ENCODE results near the gene ATP1B3. TPM values are rescaled to one million over a fixed set of nuclear protein-coding genes. Genes with fewer than 3 reads are reported as not detected.
A peak's percentile ranks its signal among the peaks of the same experiment; 100 is the strongest.

The ATP1B3 gene
- total RNA-seq, 5 donors from 2014 or later (not counting 1 experiment from before 2014, with no cell fraction given), result 28.7 to 41.4 (median 35.3) TPM

DNA sequence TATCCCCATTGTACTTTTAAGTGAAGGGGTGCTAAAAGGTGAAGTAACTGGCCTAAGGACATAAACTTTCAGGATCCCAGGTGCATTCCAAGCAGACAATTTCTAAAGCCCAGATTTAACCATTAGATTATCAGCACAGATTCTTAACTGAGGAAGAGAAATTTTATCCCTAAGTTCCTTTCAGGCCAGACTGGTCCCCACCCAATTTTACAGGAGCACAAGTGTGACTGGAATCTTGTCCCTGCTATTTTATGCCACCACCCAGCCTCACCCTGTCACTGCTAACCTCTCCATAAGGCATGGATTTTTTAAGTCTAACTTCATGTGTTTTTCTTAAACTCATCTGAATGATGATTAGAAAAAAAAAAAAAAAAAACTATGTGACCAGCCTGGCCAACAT lies 37.1 kb upstream of the ATP1B3 start:
- no peaks in the 10 kb centered on the region for H3K27me3 Mint-ChIP-seq
- H3K36me3 Mint-ChIP-seq, result no peaks in the 10 kb centered on the region
- H3K9me3 Mint-ChIP-seq, result no peaks in the 10 kb centered on the region
- POLR2A ChIA-PET, result no interaction called here
- CTCF ChIA-PET, result no interaction called here
- no peak for DNase-seq
- H3K4me3 Mint-ChIP-seq, result no peak overlapping the region
- no peak overlapping the region for H3K27ac Mint-ChIP-seq
- no peak for ATAC-seq (replicated peaks in 1 of 4)
- H3K27me3 ChIP-seq (replicated peaks in 1 of 2; ENCODE audit: control insufficient read depth in 2 of 2, extremely low read depth in 1 of 2, insufficient read depth in 2 of 2, low read length in 1 of 2), result no peaks in the 10 kb centered on the region
- no peaks in the 10 kb centered on the region for H3K4me1 ChIP-seq (ENCODE audit: control insufficient read depth in 1 of 2, extremely low read depth in 1 of 2, insufficient read depth in 2 of 2, low read length in 2 of 2)
- H3K27ac ChIP-seq (ENCODE audit: low read length), result no peak overlapping the region
- H3K36me3 ChIP-seq (ENCODE audit: control insufficient read depth in 2 of 2, extremely low read depth in 1 of 2, insufficient read depth in 1 of 2, low read length in 1 of 2), result no peaks in the 10 kb centered on the region
- no peak overlapping the region for H3K4me3 ChIP-seq (ENCODE audit: control insufficient read depth in 1 of 2, extremely low read depth in 1 of 2, low read length in 1 of 2)
- H3K4me1 Mint-ChIP-seq, result peaks cover 6 to 10% (median 9%) of the 10 kb centered on the region in 3 donors
- H3K9me3 ChIP-seq, result no peaks in the 10 kb centered on the region

DNA sequence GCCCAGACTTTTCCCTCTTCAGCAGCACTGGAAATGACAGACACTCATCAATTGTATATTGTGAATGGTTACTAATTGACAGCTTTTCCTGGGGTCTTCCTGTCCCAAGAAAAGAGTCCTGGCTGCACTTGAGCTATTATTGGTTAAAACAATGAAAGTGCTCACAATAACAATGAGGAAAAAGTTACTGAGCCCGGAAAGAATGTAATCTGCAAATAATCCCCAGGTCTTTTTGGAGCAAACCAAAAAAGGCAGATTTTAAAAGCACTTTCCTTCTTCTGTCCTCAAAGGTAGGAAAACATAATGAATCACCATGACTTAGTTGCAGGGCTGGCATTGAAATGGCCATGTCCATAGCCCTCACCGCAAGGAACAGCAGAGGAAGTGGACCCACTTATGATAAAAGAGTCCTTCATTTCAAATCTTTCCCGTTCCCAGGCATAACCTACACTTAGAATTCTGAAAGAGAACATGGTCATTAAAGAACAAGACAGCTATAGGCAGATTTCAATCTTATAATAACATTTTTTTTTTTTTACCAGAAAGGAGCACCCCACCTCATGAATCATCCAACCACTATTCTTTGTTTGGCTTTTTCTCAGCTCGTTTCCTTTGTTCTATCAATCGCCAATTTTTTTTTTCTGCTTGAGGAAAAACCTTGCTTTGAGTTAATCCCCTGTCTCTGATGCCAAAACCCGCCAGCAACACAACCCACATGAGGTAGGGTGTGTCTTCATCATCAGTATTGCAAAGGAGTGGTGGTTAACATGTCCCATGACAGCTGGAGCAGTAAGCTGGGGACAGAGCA lies 35.5 kb upstream of the ATP1B3 start:
- ATAC-seq (replicated peaks in 1 of 4), result no peak

DNA sequence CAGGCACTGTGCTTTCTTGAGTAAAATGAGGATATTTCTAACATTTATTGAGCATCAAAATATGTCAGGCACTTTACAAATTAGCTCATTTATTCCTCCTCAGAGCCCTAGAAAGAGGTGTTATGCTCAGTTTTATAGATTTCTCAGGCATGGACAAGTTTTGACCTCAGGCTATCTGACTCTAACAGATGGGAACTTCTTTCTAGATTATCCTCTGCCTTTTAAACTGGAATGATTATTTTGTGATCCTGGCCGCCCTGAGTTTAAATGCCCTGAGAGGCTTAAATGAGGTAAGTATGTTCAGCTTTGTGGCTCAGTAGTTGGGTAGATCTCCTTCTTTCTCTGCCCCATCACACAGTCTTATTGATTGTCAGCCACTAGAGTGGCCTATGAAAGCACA lies 32.3 kb upstream of the ATP1B3 start:
- H3K27me3 ChIP-seq (replicated peaks in 1 of 2; ENCODE audit: control insufficient read depth in 2 of 2, extremely low read depth in 1 of 2, insufficient read depth in 2 of 2, low read length in 1 of 2), result no peaks in the 10 kb centered on the region
- no peaks in the 10 kb centered on the region for H3K36me3 ChIP-seq (ENCODE audit: control insufficient read depth in 2 of 2, extremely low read depth in 1 of 2, insufficient read depth in 1 of 2, low read length in 1 of 2)
- DNase-seq, result no peak
- Mint-ChIP-seq H3K4me3 (no peak overlapping the region), H3K27ac (no peak overlapping the region), H3K27me3 (no peaks in the 10 kb centered on the region), H3K4me1 (peaks cover 6 to 10% (median 9%) of the 10 kb centered on the region in 3 donors), H3K36me3 (no peaks in the 10 kb centered on the region), H3K9me3 (no peaks in the 10 kb centered on the region)
- no peaks in the 10 kb centered on the region for H3K4me1 ChIP-seq (ENCODE audit: control insufficient read depth in 1 of 2, extremely low read depth in 1 of 2, insufficient read depth in 2 of 2, low read length in 2 of 2)
- ATAC-seq (replicated peaks in 1 of 4), result no peak
- POLR2A ChIA-PET, result no interaction called here
- no peaks in the 10 kb centered on the region for H3K9me3 ChIP-seq
- H3K27ac ChIP-seq (ENCODE audit: low read length), result no peak overlapping the region
- no peak overlapping the region for H3K4me3 ChIP-seq (ENCODE audit: control insufficient read depth in 1 of 2, extremely low read depth in 1 of 2, low read length in 1 of 2)
- WGBS (ENCODE audit: insufficient coverage), result no CpG with 5 or more reads among the region's 1 CpG
- CTCF ChIA-PET, result interaction anchor here in 1 of 2 donors (0.9 kb wide), 1 partner anchor 93 kb away, joined by 3 read pairs; no protein-coding TSS in a partner anchor

More for the DNA sequence above, 35.5 kb upstream of the ATP1B3 start:
- H3K4me1 Mint-ChIP-seq, result peaks cover 6 to 10% (median 9%) of the 10 kb centered on the region in 3 donors
- POLR2A ChIA-PET, result interaction anchor here in 1 of 2 donors (0.6 kb wide), 1 partner anchor 17 kb away, joined by 5 read pairs; no protein-coding TSS in a partner anchor
- H3K4me3 Mint-ChIP-seq, result no peak overlapping the region
- CTCF ChIA-PET, result interaction anchor here (0.6 to 0.9 kb wide), 2 partner anchors 16 to 647 kb away, joined by 3 read pairs; no protein-coding TSS in a partner anchor
- Histone ChIP-seq H3K4me3 (ENCODE audit: control insufficient read depth in 1 of 2, extremely low read depth in 1 of 2, low read length in 1 of 2) (no peak overlapping the region), H3K36me3 (ENCODE audit: control insufficient read depth in 2 of 2, extremely low read depth in 1 of 2, insufficient read depth in 1 of 2, low read length in 1 of 2) (no peaks in the 10 kb centered on the region), H3K4me1 (ENCODE audit: control insufficient read depth in 1 of 2, extremely low read depth in 1 of 2, insufficient read depth in 2 of 2, low read length in 2 of 2) (no peaks in the 10 kb centered on the region), H3K27me3 (replicated peaks in 1 of 2; ENCODE audit: control insufficient read depth in 2 of 2, extremely low read depth in 1 of 2, insufficient read depth in 2 of 2, low read length in 1 of 2) (no peaks in the 10 kb centered on the region), H3K9me3 (no peaks in the 10 kb centered on the region), H3K27ac (ENCODE audit: low read length) (no peak overlapping the region)
- no peaks in the 10 kb centered on the region for H3K27me3 Mint-ChIP-seq
- no peak overlapping the region for H3K27ac Mint-ChIP-seq
- DNase-seq, result no peak
- no peaks in the 10 kb centered on the region for H3K36me3 Mint-ChIP-seq
- no peaks in the 10 kb centered on the region for H3K9me3 Mint-ChIP-seq
- 50% methylated on average over 2 of the region's 6 CpGs for WGBS (ENCODE audit: insufficient coverage)

DNA sequence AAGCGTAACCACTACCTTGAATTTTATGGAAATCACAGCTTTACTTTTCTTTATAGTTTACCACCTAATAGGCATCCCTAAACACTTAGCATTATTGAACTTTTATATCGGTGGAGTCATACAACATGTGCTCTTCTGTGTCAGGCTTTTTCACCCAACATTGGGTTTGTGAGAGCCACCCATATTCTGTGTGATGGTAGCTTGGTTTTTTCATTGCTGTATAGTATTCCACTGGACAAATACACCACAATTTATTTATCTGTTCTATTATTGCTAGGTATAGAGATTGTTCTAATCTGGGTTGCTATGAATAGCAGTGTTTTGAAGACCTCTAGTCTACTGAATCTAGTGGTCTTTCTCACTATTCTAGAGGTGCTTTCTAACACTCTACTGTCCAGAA lies 31.6 kb upstream of the ATP1B3 start:
- no peak overlapping the region for H3K4me3 Mint-ChIP-seq
- H3K9me3 Mint-ChIP-seq, result no peaks in the 10 kb centered on the region
- no peaks in the 10 kb centered on the region for H3K27me3 ChIP-seq (replicated peaks in 1 of 2; ENCODE audit: control insufficient read depth in 2 of 2, extremely low read depth in 1 of 2, insufficient read depth in 2 of 2, low read length in 1 of 2)
- H3K36me3 ChIP-seq (ENCODE audit: control insufficient read depth in 2 of 2, extremely low read depth in 1 of 2, insufficient read depth in 1 of 2, low read length in 1 of 2), result no peaks in the 10 kb centered on the region
- no peak overlapping the region for H3K27ac ChIP-seq (ENCODE audit: low read length)
- no peaks in the 10 kb centered on the region for H3K9me3 ChIP-seq
- CTCF ChIA-PET, result interaction anchor here (0.7 to 1.5 kb wide), 4 partner anchors 31 to 211 kb away, joined by 3 to 6 read pairs (median 3); no protein-coding TSS in a partner anchor
- no peaks in the 10 kb centered on the region for H3K4me1 ChIP-seq (ENCODE audit: control insufficient read depth in 1 of 2, extremely low read depth in 1 of 2, insufficient read depth in 2 of 2, low read length in 2 of 2)
- ATAC-seq (replicated peaks in 1 of 4) (no peak), DNase-seq (no peak)
- no peak overlapping the region for H3K27ac Mint-ChIP-seq
- POLR2A ChIA-PET, result no interaction called here
- 67% methylated on average over 1 of the region's 2 CpGs for WGBS (ENCODE audit: insufficient coverage)
- peaks cover 0 to 3% of the 10 kb centered on the region in 2 donors for H3K27me3 Mint-ChIP-seq
- no peaks in the 10 kb centered on the region for H3K36me3 Mint-ChIP-seq
- H3K4me1 Mint-ChIP-seq, result peaks cover 6 to 10% (median 9%) of the 10 kb centered on the region in 3 donors
- no peak overlapping the region for H3K4me3 ChIP-seq (ENCODE audit: control insufficient read depth in 1 of 2, extremely low read depth in 1 of 2, low read length in 1 of 2)

DNA sequence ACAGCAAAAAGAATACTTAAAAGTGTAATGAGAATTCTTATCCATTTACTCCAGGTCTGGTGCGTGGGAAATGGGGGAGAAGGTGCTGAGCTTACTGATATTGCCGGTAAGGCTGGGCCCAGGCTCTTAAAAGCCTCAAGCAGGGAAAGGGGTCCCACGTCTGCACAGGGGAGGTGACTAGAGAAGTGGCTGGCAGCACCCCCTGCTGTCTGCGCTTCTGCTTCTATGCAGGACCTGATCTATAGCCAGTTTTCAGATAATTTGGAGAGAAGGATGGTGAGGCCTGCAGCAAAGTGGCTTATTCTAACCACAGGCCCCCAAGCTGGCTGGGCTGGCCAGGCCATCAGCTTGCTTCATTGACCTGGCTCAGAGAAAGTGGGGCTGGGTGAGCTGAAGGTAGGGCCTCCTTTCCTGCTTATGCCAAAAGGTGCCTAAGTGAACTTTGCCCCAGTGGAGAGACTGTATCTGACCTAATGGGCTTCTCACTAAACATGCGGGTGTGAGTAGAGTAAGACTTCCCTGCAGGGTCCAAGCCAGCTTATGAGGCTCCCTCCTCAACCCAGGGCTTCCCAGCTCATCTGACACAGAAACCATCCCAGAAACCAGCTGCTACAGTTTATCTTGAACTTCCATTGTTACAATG lies 30.9 kb upstream of the ATP1B3 start:
- H3K36me3 ChIP-seq (ENCODE audit: control insufficient read depth in 2 of 2, extremely low read depth in 1 of 2, insufficient read depth in 1 of 2, low read length in 1 of 2), result no peaks in the 10 kb centered on the region
- H3K27ac ChIP-seq (ENCODE audit: low read length), result no peak overlapping the region
- no peaks in the 10 kb centered on the region for H3K4me1 ChIP-seq (ENCODE audit: control insufficient read depth in 1 of 2, extremely low read depth in 1 of 2, insufficient read depth in 2 of 2, low read length in 2 of 2)
- Mint-ChIP-seq H3K27me3 (peaks cover 0 to 3% of the 10 kb centered on the region in 2 donors), H3K4me1 (peaks cover 6 to 10% (median 9%) of the 10 kb centered on the region in 3 donors), H3K27ac (no peak overlapping the region), H3K9me3 (no peaks in the 10 kb centered on the region), H3K4me3 (no peak overlapping the region), H3K36me3 (no peaks in the 10 kb centered on the region)
- no peaks in the 10 kb centered on the region for H3K9me3 ChIP-seq
- no peaks in the 10 kb centered on the region for H3K27me3 ChIP-seq (replicated peaks in 1 of 2; ENCODE audit: control insufficient read depth in 2 of 2, extremely low read depth in 1 of 2, insufficient read depth in 2 of 2, low read length in 1 of 2)
- DNase-seq (peak in 31 of 35 experiments; percentile 2 to 55 (median 23)), ATAC-seq (replicated peaks in 1 of 4) (peak; percentile 55 to 72 (median 64))
- POLR2A ChIA-PET, result no interaction called here
- 84% methylated on average over 3 of the region's 5 CpGs for WGBS (ENCODE audit: insufficient coverage)
- no peak overlapping the region for H3K4me3 ChIP-seq (ENCODE audit: control insufficient read depth in 1 of 2, extremely low read depth in 1 of 2, low read length in 1 of 2)
- CTCF ChIA-PET, result interaction anchor here (0.7 to 1.5 kb wide), 4 partner anchors 30 to 210 kb away, joined by 3 to 8 read pairs (median 4); partner anchors contain the start of gene RNF7 (in 1 of the 2)

DNA sequence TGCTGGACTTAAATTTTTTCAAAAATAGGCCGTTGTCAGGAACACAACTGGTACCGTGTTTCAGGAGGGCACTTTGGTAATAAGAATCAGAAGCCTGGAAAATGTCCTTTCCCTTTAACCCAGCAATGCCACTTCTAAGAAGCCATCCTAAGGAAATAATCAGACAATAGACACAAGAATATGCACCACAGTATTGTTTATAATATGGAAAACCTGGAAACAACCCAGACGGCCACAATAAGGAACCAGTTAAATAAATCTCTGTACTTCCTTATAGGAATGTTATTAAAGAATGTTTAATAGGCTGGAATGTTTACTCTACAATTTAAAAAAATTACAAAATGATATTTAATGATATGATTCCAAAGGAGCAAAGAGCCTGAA lies 30.4 kb upstream of the ATP1B3 start:
- CTCF ChIA-PET, result interaction anchor here (0.9 to 1.5 kb wide), 2 partner anchors 96 to 108 kb away, joined by 3 to 8 read pairs; partner anchors contain the start of gene RNF7 (in 1 of the 2)
- Histone ChIP-seq H3K4me3 (ENCODE audit: control insufficient read depth in 1 of 2, extremely low read depth in 1 of 2, low read length in 1 of 2) (no peak overlapping the region), H3K27me3 (replicated peaks in 1 of 2; ENCODE audit: control insufficient read depth in 2 of 2, extremely low read depth in 1 of 2, insufficient read depth in 2 of 2, low read length in 1 of 2) (no peaks in the 10 kb centered on the region), H3K9me3 (no peaks in the 10 kb centered on the region), H3K36me3 (ENCODE audit: control insufficient read depth in 2 of 2, extremely low read depth in 1 of 2, insufficient read depth in 1 of 2, low read length in 1 of 2) (no peaks in the 10 kb centered on the region), H3K4me1 (ENCODE audit: control insufficient read depth in 1 of 2, extremely low read depth in 1 of 2, insufficient read depth in 2 of 2, low read length in 2 of 2) (no peaks in the 10 kb centered on the region), H3K27ac (ENCODE audit: low read length) (no peak overlapping the region)
- ATAC-seq (replicated peaks in 1 of 4), result no peak
- Mint-ChIP-seq H3K4me1 (peaks cover 4 to 5% (median 4%) of the 10 kb centered on the region in 3 donors), H3K9me3 (no peaks in the 10 kb centered on the region), H3K4me3 (no peak overlapping the region), H3K27me3 (peaks cover 0 to 3% of the 10 kb centered on the region in 2 donors), H3K27ac (no peak overlapping the region), H3K36me3 (no peaks in the 10 kb centered on the region)
- POLR2A ChIA-PET, result no interaction called here
- no peak for DNase-seq
- no CpG with 5 or more reads among the region's 3 CpGs for WGBS (ENCODE audit: insufficient coverage)

Measured in T-cell (primary cell).